Stromal cell of bone marrow (primary cell): ENCODE data around the gene CXADR.

Source experiments
- DNase-seq: peaks from one replicate; pipeline ENCODE4 v3.0.0-alpha.2; 2012; ENCODE audit warnings: low read depth

CXADR gene

GRCh38 chr21:17542371-17543011, 29.6 kb downstream of the CXADR start:
- DNase-seq = no peak

DNA sequence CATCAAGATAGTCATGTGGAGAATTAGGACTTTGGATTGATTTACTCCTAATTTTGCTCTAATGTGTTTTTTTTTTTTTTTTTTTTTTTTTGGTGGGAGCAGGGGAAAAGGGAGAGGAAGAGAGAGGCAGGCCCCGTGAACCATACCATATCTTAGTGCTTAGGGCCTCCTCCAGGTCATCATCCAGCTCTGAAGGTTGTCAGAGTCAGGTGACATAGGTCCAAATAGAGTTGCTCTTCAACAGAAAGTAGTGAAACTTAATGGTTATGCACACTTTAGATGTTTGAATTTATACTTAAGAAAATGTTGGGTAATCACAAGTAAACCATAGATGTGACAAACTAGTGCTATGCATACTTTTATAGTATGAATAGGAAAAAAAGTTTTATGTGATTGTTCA, 32.2 kb downstream of the CXADR start:
- no peak for DNase-seq

DNA sequence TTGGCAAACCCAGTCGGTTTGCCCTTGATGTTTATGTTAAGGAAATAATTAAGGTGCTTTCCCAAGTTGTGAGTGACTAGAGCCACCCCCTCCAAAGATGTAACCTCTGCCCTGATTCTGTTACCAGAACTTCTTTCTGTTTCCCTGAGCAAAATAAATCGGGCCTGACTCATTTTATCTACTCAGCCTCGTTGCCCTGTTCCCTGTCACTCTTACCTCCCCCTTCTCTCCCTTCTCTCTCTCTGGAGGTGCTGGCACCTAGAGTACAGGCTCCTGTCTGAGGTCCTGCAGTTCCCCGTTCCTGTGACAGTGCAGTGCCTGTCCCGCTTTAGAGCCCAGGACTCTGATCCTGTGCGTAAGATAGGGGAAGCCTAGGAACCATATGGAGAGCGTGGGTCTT, 35.4 kb downstream of the CXADR start:
- DNase-seq = no peak

DNA sequence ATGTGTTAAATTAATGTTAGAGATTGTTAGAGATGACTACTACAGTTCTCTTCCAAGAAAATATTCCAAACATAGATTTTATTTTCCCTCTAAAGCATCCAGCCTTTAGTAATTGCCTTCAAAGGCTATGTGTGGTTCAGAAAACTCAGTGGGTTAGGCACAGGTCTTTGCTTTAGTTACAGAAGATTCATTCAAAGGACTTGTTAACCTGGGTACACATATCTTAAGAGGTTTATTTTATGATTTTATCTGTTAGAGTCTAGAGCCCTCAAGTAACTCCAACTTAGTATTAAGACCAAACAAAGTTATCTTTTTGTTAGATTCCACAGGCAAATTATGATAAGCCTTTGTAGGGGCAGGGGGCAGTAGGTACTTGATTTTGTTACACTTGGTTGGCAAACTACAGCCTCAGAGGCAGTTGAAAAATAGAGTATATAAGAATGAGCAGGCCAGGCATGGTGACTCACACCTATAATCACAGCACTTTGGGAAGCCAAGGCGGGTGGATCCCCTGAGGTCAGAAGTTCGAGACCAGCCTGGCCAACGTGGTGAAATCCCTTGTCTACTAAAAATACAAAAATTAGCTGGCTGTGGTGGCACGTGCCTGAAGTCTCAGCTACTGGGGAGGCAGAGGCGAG, 37.9 kb downstream of the CXADR start:
- no peak for DNase-seq

- no peak for DNase-seq
These were observed 39.6 kb downstream of the CXADR start for GRCh38 chr21:17552410-17552809.

DNA sequence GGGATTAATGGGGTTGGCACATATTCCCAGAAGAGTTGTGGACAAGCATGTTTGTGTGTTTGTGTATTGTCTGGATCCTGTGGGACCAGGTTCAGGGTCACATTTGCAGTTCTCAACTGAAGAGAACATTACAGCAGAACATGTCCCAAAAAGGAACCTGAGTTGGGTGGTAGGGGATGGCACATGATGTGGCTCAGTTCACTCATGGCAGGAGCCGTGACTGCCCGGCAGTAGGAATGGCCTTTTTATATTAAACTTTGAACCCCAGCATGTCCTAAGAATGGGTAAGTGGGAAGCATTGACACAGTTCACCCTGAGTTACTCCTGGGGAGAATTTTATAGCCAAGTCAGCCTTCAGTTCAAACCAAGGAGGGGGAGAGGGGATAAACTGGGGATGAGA, 41.3 kb downstream of the CXADR start:
- DNase-seq = no peak

GRCh38 chr21:17554679-17555465, 42.0 kb downstream of the CXADR start:
- DNase-seq = no peak

GRCh38 chr21:17560377-17561025, 47.7 kb downstream of the CXADR start:
- DNase-seq = no peak

DNA sequence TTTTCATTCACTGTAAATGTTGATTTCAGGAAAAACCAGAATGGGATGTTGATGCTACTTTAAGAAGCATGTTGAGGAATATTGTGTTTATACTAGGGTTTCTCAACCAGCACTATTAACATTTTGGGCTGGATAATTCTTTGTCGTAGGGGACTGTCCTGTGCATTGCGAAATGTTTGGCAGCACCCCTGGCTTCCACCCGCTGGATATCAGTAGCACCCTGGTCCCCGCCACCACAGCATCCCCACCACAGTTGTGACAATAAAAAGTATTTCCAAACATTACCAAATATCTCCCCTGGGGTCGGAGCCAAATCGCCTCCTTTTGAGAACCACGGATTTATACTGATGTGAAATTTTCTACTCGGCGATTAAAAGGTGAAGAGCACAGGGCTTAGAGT, 57.9 kb downstream of the CXADR start:
- DNase-seq = no peak

DNA sequence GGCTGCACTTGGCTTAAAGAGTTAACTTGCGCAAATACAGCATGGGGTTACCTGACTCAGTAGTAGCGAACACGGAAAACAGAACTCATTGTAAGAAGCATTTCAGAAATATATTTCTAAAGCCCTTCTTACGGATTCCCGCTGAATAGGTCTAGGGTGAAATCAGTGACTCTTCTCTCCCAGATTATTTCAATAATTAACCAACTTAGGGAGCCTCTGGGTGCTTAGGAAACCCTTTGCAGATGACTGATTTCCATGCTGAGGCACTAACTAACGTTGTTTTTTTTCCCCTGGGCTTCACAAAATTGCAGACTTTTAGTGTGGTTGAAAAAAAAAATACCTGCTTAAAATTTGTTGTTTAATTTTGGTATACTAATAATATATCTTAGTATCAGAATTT, 59.6 kb downstream of the CXADR start:
- no peak for DNase-seq

GRCh38 chr21:17575076-17575475, 62.2 kb downstream of the CXADR start:
- DNase-seq = no peak

DNA sequence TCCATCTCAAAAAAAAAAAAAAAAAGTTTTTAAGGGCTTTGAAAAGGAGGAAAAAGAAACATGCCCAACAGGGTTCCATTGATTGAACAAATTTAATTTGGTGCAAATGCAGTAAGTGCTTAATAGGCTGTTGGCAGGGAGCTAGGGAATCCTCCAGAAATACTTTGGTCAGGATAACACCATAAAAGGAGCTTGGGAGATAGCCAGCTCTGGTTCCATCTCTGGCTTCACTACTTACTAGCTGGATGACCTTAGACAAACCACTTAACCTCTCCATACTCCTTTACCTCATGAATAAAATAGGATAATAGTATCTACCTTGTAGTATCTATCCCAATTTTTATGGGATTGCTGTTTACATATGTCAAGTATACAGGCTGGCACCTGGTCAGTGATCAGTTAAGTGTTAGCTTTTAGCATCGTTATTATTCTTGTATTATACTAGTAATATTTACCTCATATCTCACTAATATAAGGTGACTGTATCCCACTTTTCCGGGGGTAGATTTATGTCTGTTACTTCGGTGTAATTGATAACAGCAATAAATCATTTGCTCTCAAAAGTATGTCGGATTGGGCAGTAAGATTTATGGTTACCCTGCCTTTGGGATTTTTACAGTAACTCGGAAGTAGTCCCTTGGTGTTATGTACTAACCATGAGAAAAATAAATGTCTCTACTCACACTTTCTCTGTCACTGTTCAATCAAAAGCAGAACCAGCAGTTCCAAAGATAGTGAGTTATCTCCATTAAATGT, 63.4 kb downstream of the CXADR start:
- no peak for DNase-seq

DNA sequence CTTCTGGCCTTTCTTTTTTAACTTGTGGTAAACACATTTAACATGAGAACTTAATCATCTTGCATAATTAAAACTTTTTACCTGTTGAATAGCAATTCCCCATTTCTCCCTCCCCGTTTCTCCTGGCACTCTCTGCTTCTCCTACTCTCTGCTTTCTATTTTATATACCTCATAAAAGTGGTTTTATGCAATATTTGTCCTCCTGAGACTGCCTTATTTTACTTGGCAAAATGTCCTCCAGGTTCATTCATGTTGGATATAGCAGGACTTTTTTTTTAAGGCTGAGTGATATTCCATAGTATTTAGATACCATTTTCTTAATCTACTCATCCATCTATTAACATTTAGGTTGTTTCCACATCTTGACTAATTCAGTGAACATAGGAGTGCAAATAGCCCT, 64.9 kb downstream of the CXADR start:
- no peak for DNase-seq

GRCh38 chr21:17578162-17578561, 65.3 kb downstream of the CXADR start:
- no peak for DNase-seq

DNA sequence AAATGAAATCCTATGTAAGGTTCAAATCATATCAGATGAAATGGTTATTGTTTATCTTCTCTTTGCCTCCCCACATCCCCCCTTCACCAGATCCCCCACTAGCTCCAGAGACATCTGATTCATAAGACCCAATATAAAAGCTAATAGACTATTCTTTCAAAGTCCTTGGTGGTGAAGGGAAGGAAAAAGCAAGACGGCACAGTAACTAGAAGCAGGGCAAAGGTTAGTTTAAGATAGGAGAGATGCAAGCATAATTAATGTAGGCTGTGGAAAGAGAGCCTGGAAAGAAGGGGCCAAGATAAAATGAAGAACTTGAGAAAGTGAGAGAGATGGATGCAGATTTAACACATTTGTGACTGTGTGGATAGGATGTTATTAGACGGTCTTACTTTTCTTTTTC, 66.0 kb downstream of the CXADR start:
- no peak for DNase-seq

DNA sequence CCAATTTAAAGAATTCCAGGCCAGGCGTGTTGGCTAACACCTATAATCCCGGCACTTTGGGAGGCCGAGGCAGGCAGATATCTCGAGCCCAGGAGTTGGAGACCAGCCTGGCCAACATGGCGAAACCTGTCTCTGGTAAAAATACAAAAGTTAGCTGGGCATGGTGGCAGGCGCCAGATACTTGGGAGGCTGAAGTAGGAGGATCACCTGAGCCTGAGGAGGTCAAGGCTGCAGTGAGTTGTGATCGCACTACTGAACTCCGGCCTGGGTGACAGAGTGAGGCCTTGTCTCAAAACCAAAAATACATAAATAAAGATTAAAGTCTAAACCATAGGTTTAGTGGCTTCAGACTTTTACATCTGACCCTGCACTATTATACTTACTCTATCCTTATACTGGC, 67.5 kb downstream of the CXADR start:
- DNase-seq = no peak

DNA sequence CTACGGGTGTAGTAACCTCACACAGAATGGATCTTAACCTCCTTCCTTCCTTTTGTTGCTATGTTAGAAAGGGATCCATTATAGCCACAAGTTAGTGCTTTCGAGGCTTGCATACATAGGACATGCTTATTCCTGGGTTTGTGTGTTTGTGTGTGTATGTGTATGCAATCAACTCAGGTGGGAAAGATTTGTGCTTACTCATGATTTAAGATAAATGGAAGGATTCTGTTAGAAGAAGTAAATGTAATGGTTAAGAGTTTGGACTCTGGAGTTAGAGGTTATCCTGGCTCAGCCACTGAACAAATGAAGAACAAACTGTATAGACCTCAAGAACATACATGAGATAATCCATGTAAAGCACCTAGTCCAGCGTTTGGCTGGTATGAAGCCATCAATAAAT, 71.1 kb downstream of the CXADR start:
- DNase-seq = no peak

DNA sequence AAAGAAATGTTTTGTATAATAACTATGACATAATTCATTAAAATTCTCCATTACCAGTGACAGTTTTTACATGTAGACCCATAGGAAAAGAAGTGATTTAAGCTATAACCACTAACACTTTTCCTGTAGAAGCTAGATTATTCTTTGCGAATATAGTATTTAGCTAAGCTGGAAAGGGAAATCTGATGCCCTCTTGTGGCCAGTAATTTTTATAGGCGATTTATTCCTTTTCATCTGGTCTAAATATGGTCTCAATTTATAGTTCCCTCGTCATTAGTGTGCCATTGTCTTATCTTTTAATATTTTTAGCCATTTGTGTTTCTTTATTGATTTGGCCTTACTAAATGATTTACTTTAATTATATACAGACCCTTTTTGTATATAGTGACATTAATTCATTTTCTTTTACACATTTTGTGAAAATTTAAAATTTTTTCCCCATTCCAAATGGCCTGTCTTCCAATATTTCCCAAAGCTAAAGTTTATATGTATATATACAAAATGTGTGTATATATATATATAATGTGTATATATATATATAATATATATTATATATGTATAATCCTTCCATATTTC, 73.1 kb downstream of the CXADR start:
- DNase-seq = peak; percentile 31

- DNase-seq = no peak
These were observed 77.6 kb downstream of the CXADR start for GRCh38 chr21:17590430-17590829.

- no peak for DNase-seq
These were observed 84.8 kb downstream of the CXADR start for GRCh38 chr21:17597680-17598079.

DNA sequence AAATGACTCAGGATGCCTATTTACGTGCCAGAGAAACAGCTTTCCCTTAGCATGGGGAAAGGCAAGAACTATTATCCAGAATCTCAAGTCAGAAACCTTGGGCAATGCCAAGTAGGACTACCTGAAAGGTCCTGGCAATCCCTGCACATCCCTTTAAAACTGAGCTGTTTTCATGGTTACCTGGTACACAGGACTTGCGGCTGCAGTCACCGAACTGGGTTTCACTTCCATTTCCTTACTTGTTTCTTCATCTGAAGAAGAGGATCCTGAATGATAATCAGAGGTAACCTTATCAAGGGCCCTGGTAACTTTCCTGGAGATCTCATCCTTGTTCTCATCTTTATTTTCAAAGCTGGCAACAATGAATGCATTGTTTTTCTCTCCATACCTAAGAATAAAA, 85.6 kb downstream of the CXADR start:
- DNase-seq = no peak

- peak; percentile 50 for DNase-seq
These were observed 90.0 kb downstream of the CXADR start for GRCh38 chr21:17602874-17603273.
